Osteoblast (primary cell): ENCODE data around the gene KIF13A. TPM values are rescaled to one million over a fixed set of nuclear protein-coding genes. Genes with fewer than 3 reads are reported as not detected.

Experiments used
- DNase-seq: peaks from one replicate; pipeline ENCODE4 v3.0.0; 2011; ENCODE audit warnings: low spot score, mixed read lengths; ENCODE audit not compliant: insufficient read length; ENCODE audit errors: missing footprints
- H2AFZ ChIP-seq: 2 replicates; pipeline ENCODE4 v1.6.0; 2011; ENCODE audit warnings: mild to moderate bottlenecking, low read length
- H3K27ac ChIP-seq: 2 replicates; pipeline ENCODE4 v1.5.1; 2011; ENCODE audit warnings: mild to moderate bottlenecking, low read depth, low read length, moderate library complexity
- H3K27me3 ChIP-seq: 2 replicates; pipeline ENCODE4 v1.6.0; 2012; ENCODE audit warnings: mild to moderate bottlenecking, control low read depth, inconsistent platforms, low read length, moderate library complexity; ENCODE audit not compliant: insufficient read depth
- H3K36me3 ChIP-seq: 2 replicates; pipeline ENCODE4 v1.5.1; 2011; ENCODE audit warnings: mild to moderate bottlenecking, low read length, control low read depth, moderate library complexity; ENCODE audit not compliant: insufficient read depth
- H3K4me1 ChIP-seq: 2 replicates; pipeline ENCODE4 v1.5.1; 2011; ENCODE audit warnings: mild to moderate bottlenecking, low read length, control low read depth, moderate library complexity; ENCODE audit not compliant: insufficient read depth
- H3K4me2 ChIP-seq: 2 replicates; pipeline ENCODE4 v1.6.0; 2011; ENCODE audit warnings: mild to moderate bottlenecking, low read length; ENCODE audit not compliant: insufficient read depth
- H3K4me3 ChIP-seq: fragments of 200-600 bp; sonication (generic); 3 replicates; pipeline ENCODE4 v1.5.1; 2012; ENCODE audit warnings: mild to moderate bottlenecking, low read length, inconsistent platforms; ENCODE audit not compliant: insufficient read depth
- H3K79me2 ChIP-seq: 2 replicates; pipeline ENCODE4 v1.6.0; 2012; ENCODE audit warnings: mild to moderate bottlenecking, low read length, control low read depth, inconsistent platforms; ENCODE audit not compliant: insufficient read depth
- H3K9me3 ChIP-seq: 2 replicates; pipeline ENCODE4 v1.5.1; 2011; ENCODE audit warnings: low read depth, low read length, control low read depth
- H4K20me1 ChIP-seq: 2 replicates; pipeline ENCODE4 v1.6.0; 2012; ENCODE audit warnings: mild to moderate bottlenecking, low read length, control low read depth; ENCODE audit not compliant: insufficient read depth
- CTCF ChIP-seq: IDR thresholded peaks from 2 replicates; pipeline ENCODE4 v1.5.1; 2011; ENCODE audit warnings: mild to moderate bottlenecking, low read depth, low read length, moderate library complexity; ENCODE audit errors: extremely low read depth
- total RNA-seq: library from RNA; depleted of rRNA; stranded (reverse); fragments of >200 nt; gene quantifications from 2 replicates; pipeline ENCODE4 v1.2.3, GENCODE V29; 2012

The KIF13A gene
- total RNA-seq, 1 donor, result 61.5 TPM

- H3K27me3 ChIP-seq, result no peaks in the 10 kb centered on the region
- H2AFZ ChIP-seq, result no peak overlapping the region
- no peak overlapping the region for H3K4me3 ChIP-seq
- no peak for TF ChIP-seq CTCF
- H4K20me1 ChIP-seq, result no peaks in the 10 kb centered on the region
- H3K36me3 ChIP-seq, result no peaks in the 10 kb centered on the region
- H3K4me2 ChIP-seq, result no peak overlapping the region
- H3K9me3 ChIP-seq, result no peaks in the 10 kb centered on the region
- H3K4me1 ChIP-seq, result peaks cover 54% of the 10 kb centered on the region
- no peak overlapping the region for H3K27ac ChIP-seq
- peaks cover 13% of the 10 kb centered on the region for H3K79me2 ChIP-seq
- DNase-seq, result no peak
These were observed 112.7 kb downstream of the KIF13A start for GRCh38 chr6:17874753-17875152.

- Histone ChIP-seq H4K20me1 (no peaks in the 10 kb centered on the region), H3K36me3 (no peaks in the 10 kb centered on the region), H3K4me2 (no peak overlapping the region), H3K79me2 (peaks cover 12% of the 10 kb centered on the region), H3K4me3 (no peak overlapping the region), H3K27me3 (no peaks in the 10 kb centered on the region), H3K4me1 (peaks cover 51% of the 10 kb centered on the region), H2AFZ (no peak overlapping the region), H3K27ac (no peak overlapping the region), H3K9me3 (no peaks in the 10 kb centered on the region)
- no peak for DNase-seq
- TF ChIP-seq CTCF, result no peak
These were observed 114.5 kb downstream of the KIF13A start for GRCh38 chr6:17872908-17873307.

- peaks cover 12% of the 10 kb centered on the region for H3K79me2 ChIP-seq
- no peaks in the 10 kb centered on the region for H3K36me3 ChIP-seq
- no peaks in the 10 kb centered on the region for H3K27me3 ChIP-seq
- no peak overlapping the region for H3K4me2 ChIP-seq
- H3K4me1 ChIP-seq, result peaks cover 53% of the 10 kb centered on the region
- H4K20me1 ChIP-seq, result no peaks in the 10 kb centered on the region
- no peak overlapping the region for H2AFZ ChIP-seq
- H3K9me3 ChIP-seq, result no peaks in the 10 kb centered on the region
- H3K4me3 ChIP-seq, result no peak overlapping the region
- no peak for TF ChIP-seq CTCF
- DNase-seq, result no peak
- H3K27ac ChIP-seq, result no peak overlapping the region
These were observed 115.6 kb downstream of the KIF13A start for GRCh38 chr6:17871836-17872235.

GRCh38 chr6:17871189-17871519 is 116.3 kb downstream of the KIF13A start:
- H3K79me2 ChIP-seq, result peaks cover 12% of the 10 kb centered on the region
- no peak overlapping the region for H3K27ac ChIP-seq
- H3K4me3 ChIP-seq, result no peak overlapping the region
- peaks cover 51% of the 10 kb centered on the region for H3K4me1 ChIP-seq
- H4K20me1 ChIP-seq, result no peaks in the 10 kb centered on the region
- no peak overlapping the region for H2AFZ ChIP-seq
- no peaks in the 10 kb centered on the region for H3K9me3 ChIP-seq
- DNase-seq, result no peak
- H3K4me2 ChIP-seq, result no peak overlapping the region
- TF ChIP-seq CTCF, result no peak
- no peaks in the 10 kb centered on the region for H3K27me3 ChIP-seq
- no peaks in the 10 kb centered on the region for H3K36me3 ChIP-seq
